Lower leg skin (tissue), 4 donors: ENCODE measurements around the gene PLPPR5. TPM values are rescaled to one million over a fixed set of nuclear protein-coding genes. Genes with fewer than 3 reads are reported as not detected.
"Not testable (repeated sequence)": the region's sequence is repeated elsewhere in the genome, so short reads cannot be mapped to it uniquely, and the experiment has no call there.

Experiments used
- DNase-seq, 2 donors: peaks; one replicate each; pipeline ENCODE4 v3.0.0-alpha.2; 2019; ENCODE audit warnings: low spot score in 2 of 2
- H3K4me3 ChIP-seq: fragments of 200-600 bp; sonication (generic); 2 replicates; pipeline ENCODE4 v1.5.1; 2017; ENCODE audit warnings: mild to moderate bottlenecking, low read depth; ENCODE audit not compliant: poor library complexity, severe bottlenecking
- CTCF ChIP-seq, 3 donors: fragments of 450-650 bp; IDR thresholded peaks; one replicate each; pipeline ENCODE4 v1.5.1; 2016; ENCODE audit warnings: antibody characterized with exemption in 3 of 3, mild to moderate bottlenecking in 3 of 3, moderate library complexity in 2 of 3
- POLR2A ChIP-seq, 2 donors: fragments of 450-650 bp; IDR thresholded peaks; one replicate each; pipeline ENCODE4 v1.6.1; 2016 to 2017; ENCODE audit warnings: antibody characterized with exemption in 2 of 2, mild to moderate bottlenecking in 1 of 2, moderate library complexity in 1 of 2
- WGBS, 2 donors: methylation state at CpG; one replicate each; pipeline ENCODE4 v1.1.5; 2018; 5-methylcytosine and 5-hydroxymethylcytosine counted together
- intact Hi-C: fragments of 100-400 bp; cut with DNase I; formaldehyde crosslinking; loops from one replicate; pipeline ENCODE4 v1.15.0; 2023; ENCODE audit warnings: low total_unique reads
- total RNA-seq, 4 donors: library from RNA; depleted of rRNA; stranded (reverse); fragments of >200 nt; gene quantifications; one replicate each; pipeline ENCODE4 v1.1.0, GENCODE V29; 2016

The PLPPR5 gene
- total RNA-seq, 4 donors from 2014 or later: 0.13 TPM; not detected in 3

GRCh38 chr1:98887507-98887906 lies 117.2 kb downstream of the PLPPR5 start:
- DNase-seq: no peak
- intact Hi-C loops: no loop called here

GRCh38 chr1:98884864-98885263 lies 119.8 kb downstream of the PLPPR5 start:
- intact Hi-C loops: no loop called here
- no peak for TF ChIP-seq POLR2A (IDR thresholded peaks at IDR 0.05)
- no peak for TF ChIP-seq CTCF (IDR thresholded peaks at IDR 0.05)

More at GRCh38 chr1:98887507-98887906, 117.2 kb downstream of the PLPPR5 start:
- TF ChIP-seq CTCF (IDR thresholded peaks at IDR 0.05) (no peak), POLR2A (IDR thresholded peaks at IDR 0.05) (no peak)
- no peak overlapping the region for H3K4me3 ChIP-seq
- WGBS, 2 donors: 54 to 64% methylated on average over 1 of the region's 1 CpG

GRCh38 chr1:98881901-98882300 lies 122.8 kb downstream of the PLPPR5 start:
- intact Hi-C loops: no loop called here

More at GRCh38 chr1:98884864-98885263, 119.8 kb downstream of the PLPPR5 start:
- no peak overlapping the region for H3K4me3 ChIP-seq
- no peak for DNase-seq

DNA sequence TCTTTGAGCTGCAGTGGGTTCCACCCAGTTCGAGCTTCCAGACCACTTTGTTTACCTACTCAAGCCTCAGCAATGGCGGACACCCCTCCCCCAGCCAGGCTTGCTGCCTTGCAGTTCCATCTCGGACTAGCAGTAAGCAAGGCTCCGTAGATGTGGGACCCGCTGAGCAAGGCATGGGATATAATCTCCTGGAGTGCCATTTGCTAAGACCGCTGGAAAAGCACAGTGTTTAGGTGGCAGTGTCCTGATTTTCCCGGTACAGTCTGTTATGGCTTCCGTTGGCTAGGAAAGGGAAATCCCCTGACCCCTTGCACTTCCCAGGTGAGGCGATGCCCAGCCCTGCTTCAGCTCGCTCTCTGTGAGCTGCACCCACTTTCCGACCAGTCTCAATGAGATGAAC lies 123.4 kb downstream of the PLPPR5 start:
- WGBS, 2 donors: 91 to 97% methylated on average over 8 to 11 of the region's 11 CpGs
- intact Hi-C loops, DNase-seq, H3K4me3 ChIP-seq: not testable (repeated sequence)

More at GRCh38 chr1:98881901-98882300, 122.8 kb downstream of the PLPPR5 start:
- no peak overlapping the region for H3K4me3 ChIP-seq
- WGBS, 2 donors: 77 to 83% methylated on average over 4 of the region's 4 CpGs
- DNase-seq: no peak
- TF ChIP-seq POLR2A (IDR thresholded peaks at IDR 0.05): no peak
- TF ChIP-seq CTCF (IDR thresholded peaks at IDR 0.05): no peak

DNA sequence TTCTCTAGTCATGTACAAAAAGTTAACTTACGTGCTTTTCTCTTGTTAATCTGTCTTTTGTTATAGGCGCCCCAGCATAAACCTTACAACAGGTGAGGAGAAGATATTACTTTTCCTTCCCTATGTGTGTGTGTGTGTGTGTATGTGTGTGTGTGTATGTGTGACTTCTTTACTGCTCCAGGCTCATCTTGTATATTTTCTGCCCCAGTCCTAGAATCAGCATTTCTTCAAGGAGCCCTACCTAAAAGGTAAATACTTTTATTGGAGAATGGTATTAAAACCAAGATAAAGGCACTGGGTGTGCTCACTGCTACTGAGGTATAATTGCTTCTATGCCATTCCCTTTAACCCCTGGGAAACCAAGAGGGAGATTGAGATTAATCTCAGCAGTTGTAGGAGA lies 129.8 kb downstream of the PLPPR5 start:
- TF ChIP-seq CTCF (IDR thresholded peaks at IDR 0.05): no peak
- no peak for TF ChIP-seq POLR2A (IDR thresholded peaks at IDR 0.05)
- no peak overlapping the region for H3K4me3 ChIP-seq
- WGBS, 2 donors: 96 to 97% methylated on average over 2 of the region's 2 CpGs
- intact Hi-C loops: no loop called here
- no peak for DNase-seq

DNA sequence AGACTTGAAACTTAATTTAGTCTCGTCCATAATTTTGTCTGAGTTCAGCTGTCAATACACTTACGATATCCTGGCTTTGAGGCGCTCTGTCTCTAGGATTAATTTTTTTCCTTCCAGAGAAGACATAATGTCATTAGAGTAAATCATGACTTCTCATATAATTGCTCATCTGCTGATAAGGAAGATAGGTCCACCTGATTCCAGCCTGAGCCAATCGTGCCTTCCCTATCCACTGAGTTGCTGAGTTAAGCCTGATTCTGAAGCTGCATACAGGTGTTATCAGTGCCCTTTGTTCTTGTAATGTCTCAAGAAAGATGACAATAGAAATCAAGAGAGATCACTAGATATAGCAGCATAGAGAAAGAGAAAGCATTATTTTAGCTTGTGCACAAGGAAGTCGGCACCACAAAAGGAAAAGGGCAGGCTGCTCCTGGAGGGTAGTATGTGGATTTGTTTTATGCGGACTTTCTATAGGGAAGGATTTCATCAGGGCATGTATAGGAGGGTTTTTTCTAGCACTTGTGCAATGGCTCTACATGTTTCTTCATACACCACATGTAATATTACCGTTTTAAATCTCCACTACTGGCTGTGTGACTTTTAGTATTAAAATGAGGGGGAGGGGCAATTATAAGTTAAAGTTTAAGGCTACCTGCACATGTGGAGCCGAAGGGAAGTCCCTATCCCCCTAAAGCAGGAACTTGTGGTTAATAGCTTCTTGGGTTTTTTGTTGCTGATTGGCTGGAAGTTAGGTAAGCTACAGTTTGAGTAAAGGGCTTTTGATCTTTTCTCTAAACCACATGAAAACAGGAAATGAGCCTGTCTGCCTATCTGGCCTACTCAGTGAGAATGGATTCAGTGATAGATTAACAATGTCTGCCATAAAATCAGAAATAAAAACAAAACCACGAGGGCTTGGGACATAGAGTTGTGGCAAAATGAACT lies 133.4 kb downstream of the PLPPR5 start:
- TF ChIP-seq CTCF (IDR thresholded peaks at IDR 0.05) (no peak), POLR2A (IDR thresholded peaks at IDR 0.05) (no peak)
- H3K4me3 ChIP-seq: no peak overlapping the region
- intact Hi-C loops: no loop called here
- no peak for DNase-seq
- 68 to 76% methylated on average over 9 of the region's 9 CpGs for WGBS, 2 donors
